Left lung (tissue), 10 donors: Measurements from ENCODE around the gene MAMLD1. TPM values are rescaled to one million over a fixed set of nuclear protein-coding genes. Genes with fewer than 3 reads are reported as not detected.

Source experiments
- ATAC-seq: fragments of 200-7000 bp; cut with Tn5 transposase; one replicate; pipeline ENCODE4 v1.9.1; 2020; ENCODE audit warnings: moderate library complexity
- DNase-seq, 4 donors: peaks; one replicate each; pipeline ENCODE4 v3.0.0-alpha.2; 2013 to 2020
- H3K27ac ChIP-seq, 2 donors: fragments of 200-600 bp; sonication (generic) in 1 of 2; one replicate each; pipeline versions ENCODE4 v1.5.0 to v1.8.0; 2020 to 2021
- H3K27me3 ChIP-seq, 2 donors: fragments of 200-600 bp; sonication (generic) in 1 of 2; one replicate each; pipeline versions ENCODE4 v1.5.0 to v1.8.0; 2020 to 2021
- H3K36me3 ChIP-seq, 2 donors: fragments of 200-600 bp; sonication (generic) in 1 of 2; one replicate each; pipeline versions ENCODE4 v1.5.0 to v1.8.0; 2020 to 2021
- H3K4me1 ChIP-seq, 2 donors: fragments of 200-600 bp; one replicate each; pipeline ENCODE4 v1.8.0; 2021
- H3K4me3 ChIP-seq, 2 donors: fragments of 200-600 bp; sonication (generic) in 1 of 2; one replicate each; pipeline versions ENCODE4 v1.5.0 to v1.8.0; 2020 to 2021; ENCODE audit warnings: mild to moderate bottlenecking in 1 of 2
- H3K9me3 ChIP-seq, 2 donors: fragments of 200-600 bp; sonication (generic) in 1 of 2; one replicate each; pipeline versions ENCODE4 v1.5.0 to v1.8.0; 2020 to 2021
- intact Hi-C, 2 donors: fragments of 100-400 bp; cut with DNase I; formaldehyde crosslinking; loops; one replicate each; pipeline versions ENCODE4 v1.11.2 to v1.14.2; 2022
- polyA plus RNA-seq, 6 donors: library from polyadenylated mRNA; unstranded; fragments of 120-200 nt; gene quantifications; one replicate each; pipeline ENCODE4 v1.2.1, GENCODE V29; 2013; ENCODE audit not compliant: insufficient read length in 6 of 6
- total RNA-seq, 2 donors: library from RNA; stranded (reverse); fragmentation: NEBNext Ultra II Directional; extraction: Animal tissue kit (Norgen Biotek cat#: 25700); gene quantifications; one replicate each; pipeline ENCODE4 v1.2.1, GENCODE V29; 2021
- TF ChIP-seq, protein P1 (sequence below), 2 donors: fragments of 200-600 bp; sonication (generic) in 1 of 2; IDR thresholded peaks; one replicate each; pipeline versions ENCODE4 v1.5.0 to v1.8.0; 2021; ENCODE audit warnings: antibody characterized with exemption in 2 of 2
- donor health status: DM: no; HTN: yes; CAD: no.
- donor health status: DM: no; HTN: no; CAD: no.

MAMLD1 gene
- total and polyA plus RNA-seq, 8 donors: 3.6 to 18.4 (median 14.6) TPM

DNA sequence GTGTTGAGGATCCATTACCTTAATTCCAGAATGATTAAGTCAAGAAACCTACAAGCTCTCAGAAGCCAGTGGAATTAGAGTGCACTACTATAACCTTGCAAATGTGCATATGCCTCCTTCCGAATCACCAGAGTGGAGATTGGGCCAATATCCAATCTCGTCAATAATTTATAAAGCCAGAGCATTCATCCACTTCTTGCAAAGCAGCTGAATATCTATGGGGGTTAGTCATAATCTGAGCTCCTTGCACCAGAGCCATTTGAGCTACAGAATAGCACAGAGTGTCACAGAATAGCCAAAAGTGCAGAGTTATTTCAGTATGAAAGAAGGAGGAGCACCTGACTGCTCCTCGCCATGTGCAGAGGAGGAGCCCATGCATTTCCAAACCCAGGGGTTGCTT lies 136.1 kb downstream of the MAMLD1 start:
- H3K4me1 ChIP-seq: no peaks in the 10 kb centered on the region
- H3K9me3 ChIP-seq: no peaks in the 10 kb centered on the region
- TF ChIP-seq, protein P1, sequence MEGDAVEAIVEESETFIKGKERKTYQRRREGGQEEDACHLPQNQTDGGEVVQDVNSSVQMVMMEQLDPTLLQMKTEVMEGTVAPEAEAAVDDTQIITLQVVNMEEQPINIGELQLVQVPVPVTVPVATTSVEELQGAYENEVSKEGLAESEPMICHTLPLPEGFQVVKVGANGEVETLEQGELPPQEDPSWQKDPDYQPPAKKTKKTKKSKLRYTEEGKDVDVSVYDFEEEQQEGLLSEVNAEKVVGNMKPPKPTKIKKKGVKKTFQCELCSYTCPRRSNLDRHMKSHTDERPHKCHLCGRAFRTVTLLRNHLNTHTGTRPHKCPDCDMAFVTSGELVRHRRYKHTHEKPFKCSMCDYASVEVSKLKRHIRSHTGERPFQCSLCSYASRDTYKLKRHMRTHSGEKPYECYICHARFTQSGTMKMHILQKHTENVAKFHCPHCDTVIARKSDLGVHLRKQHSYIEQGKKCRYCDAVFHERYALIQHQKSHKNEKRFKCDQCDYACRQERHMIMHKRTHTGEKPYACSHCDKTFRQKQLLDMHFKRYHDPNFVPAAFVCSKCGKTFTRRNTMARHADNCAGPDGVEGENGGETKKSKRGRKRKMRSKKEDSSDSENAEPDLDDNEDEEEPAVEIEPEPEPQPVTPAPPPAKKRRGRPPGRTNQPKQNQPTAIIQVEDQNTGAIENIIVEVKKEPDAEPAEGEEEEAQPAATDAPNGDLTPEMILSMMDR (IDR thresholded peaks at IDR 0.05): no peak
- no peaks in the 10 kb centered on the region for H3K27me3 ChIP-seq
- no peak overlapping the region for H3K4me3 ChIP-seq
- no peaks in the 10 kb centered on the region for H3K36me3 ChIP-seq
- DNase-seq: no peak
- intact Hi-C loops: no loop called here
- no peak overlapping the region for H3K27ac ChIP-seq
- no peak for ATAC-seq

- H3K27me3 ChIP-seq: no peaks in the 10 kb centered on the region
- intact Hi-C loops: no loop called here
- ATAC-seq (no peak), DNase-seq (no peak)
- H3K4me1 ChIP-seq: no peaks in the 10 kb centered on the region
- no peak overlapping the region for H3K27ac ChIP-seq
- H3K4me3 ChIP-seq: no peak overlapping the region
- H3K36me3 ChIP-seq: no peaks in the 10 kb centered on the region
- TF ChIP-seq, protein P1 (IDR thresholded peaks at IDR 0.05): no peak
- no peaks in the 10 kb centered on the region for H3K9me3 ChIP-seq
These were observed 139.0 kb downstream of the MAMLD1 start for GRCh38 chrX:150502091-150502490.

GRCh38 chrX:150502979-150503897 lies 140.1 kb downstream of the MAMLD1 start:
- H3K4me1 ChIP-seq: no peaks in the 10 kb centered on the region
- H3K36me3 ChIP-seq: no peaks in the 10 kb centered on the region
- no peak overlapping the region for H3K27ac ChIP-seq
- H3K4me3 ChIP-seq: no peak overlapping the region
- no peaks in the 10 kb centered on the region for H3K27me3 ChIP-seq
- intact Hi-C loops: no loop called here
- ATAC-seq (peak; percentile 17), DNase-seq (no peak)
- H3K9me3 ChIP-seq: no peaks in the 10 kb centered on the region
- TF ChIP-seq, protein P1 (IDR thresholded peaks at IDR 0.05): no peak

- Histone ChIP-seq H3K36me3 (no peaks in the 10 kb centered on the region), H3K9me3 (no peaks in the 10 kb centered on the region), H3K4me3 (no peak overlapping the region), H3K4me1 (no peaks in the 10 kb centered on the region), H3K27me3 (no peaks in the 10 kb centered on the region), H3K27ac (no peak overlapping the region)
- TF ChIP-seq, protein P1 (IDR thresholded peaks at IDR 0.05): no peak
- intact Hi-C loops: no loop called here
- ATAC-seq (peak; percentile 74), DNase-seq (peak in 1 of 4 donors; percentile 44)
These were observed 140.7 kb downstream of the MAMLD1 start for GRCh38 chrX:150503898-150504219.

- no peaks in the 10 kb centered on the region for H3K4me1 ChIP-seq
- no peaks in the 10 kb centered on the region for H3K27me3 ChIP-seq
- H3K4me3 ChIP-seq: no peak overlapping the region
- TF ChIP-seq, protein P1 (IDR thresholded peaks at IDR 0.05): no peak
- no peaks in the 10 kb centered on the region for H3K9me3 ChIP-seq
- H3K27ac ChIP-seq: peak overlapping the region; percentile 13 to 35
- no peaks in the 10 kb centered on the region for H3K36me3 ChIP-seq
- intact Hi-C loops: no loop called here
- no peak for ATAC-seq
- DNase-seq: no peak
These were observed 141.5 kb downstream of the MAMLD1 start for GRCh38 chrX:150504397-150505182.
